Hepatocyte (in vitro differentiated cells): ENCODE measurements around the gene CHST8.

Source experiments
- EZH2 ChIP-seq: fragments of 200-600 bp; sonication (generic); IDR thresholded peaks from 2 replicates; pipeline ENCODE4 v1.6.1; 2016; ENCODE audit warnings: antibody characterized with exemption, mild to moderate bottlenecking, borderline replicate concordance
- EZH2phosphoT487 ChIP-seq: fragments of 200-600 bp; sonication (generic); IDR thresholded peaks from one replicate; pipeline ENCODE4 v1.6.1; 2018; ENCODE audit warnings: antibody characterized with exemption, mild to moderate bottlenecking, low read depth, moderate library complexity; ENCODE audit not compliant: unreplicated experiment, severe bottlenecking
- TF ChIP-seq, protein P1 (sequence below): fragments of 200-600 bp; sonication (generic); IDR thresholded peaks from 2 replicates; pipeline ENCODE4 v1.5.1; 2016; ENCODE audit warnings: antibody characterized with exemption, mild to moderate bottlenecking; ENCODE audit not compliant: poor library complexity

- TF ChIP-seq, protein P1, sequence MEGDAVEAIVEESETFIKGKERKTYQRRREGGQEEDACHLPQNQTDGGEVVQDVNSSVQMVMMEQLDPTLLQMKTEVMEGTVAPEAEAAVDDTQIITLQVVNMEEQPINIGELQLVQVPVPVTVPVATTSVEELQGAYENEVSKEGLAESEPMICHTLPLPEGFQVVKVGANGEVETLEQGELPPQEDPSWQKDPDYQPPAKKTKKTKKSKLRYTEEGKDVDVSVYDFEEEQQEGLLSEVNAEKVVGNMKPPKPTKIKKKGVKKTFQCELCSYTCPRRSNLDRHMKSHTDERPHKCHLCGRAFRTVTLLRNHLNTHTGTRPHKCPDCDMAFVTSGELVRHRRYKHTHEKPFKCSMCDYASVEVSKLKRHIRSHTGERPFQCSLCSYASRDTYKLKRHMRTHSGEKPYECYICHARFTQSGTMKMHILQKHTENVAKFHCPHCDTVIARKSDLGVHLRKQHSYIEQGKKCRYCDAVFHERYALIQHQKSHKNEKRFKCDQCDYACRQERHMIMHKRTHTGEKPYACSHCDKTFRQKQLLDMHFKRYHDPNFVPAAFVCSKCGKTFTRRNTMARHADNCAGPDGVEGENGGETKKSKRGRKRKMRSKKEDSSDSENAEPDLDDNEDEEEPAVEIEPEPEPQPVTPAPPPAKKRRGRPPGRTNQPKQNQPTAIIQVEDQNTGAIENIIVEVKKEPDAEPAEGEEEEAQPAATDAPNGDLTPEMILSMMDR: no peak
- TF ChIP-seq EZH2 (no peak), EZH2phosphoT487 (no peak)
Measured at GRCh38 chr19:33638167-33639034, 16.6 kb downstream of the CHST8 start.
